NCI-H2107 treated with DMSO at 0.1 percent for 48 hours (cell line): ENCODE measurements around the gene SCYGR8.
"Not testable (repeated sequence)": the region's sequence is repeated elsewhere in the genome, so short reads cannot be mapped to it uniquely, and the experiment has no call there.

Source experiments
- DNase-seq: peaks from one replicate; lab custom pipeline; 2025; ENCODE audit not compliant: unreplicated experiment; lab: John Stamatoyannopoulos, UW

The SCYGR8 gene

GRCh38 chr2:227745594-227745993 is at the start of gene SCYGR8:
SCYGR8 (plus strand) TSS chr2:227745894; CDS start chr2:227745894, 0 bp downstream.
- no peak for DNase-seq

DNA sequence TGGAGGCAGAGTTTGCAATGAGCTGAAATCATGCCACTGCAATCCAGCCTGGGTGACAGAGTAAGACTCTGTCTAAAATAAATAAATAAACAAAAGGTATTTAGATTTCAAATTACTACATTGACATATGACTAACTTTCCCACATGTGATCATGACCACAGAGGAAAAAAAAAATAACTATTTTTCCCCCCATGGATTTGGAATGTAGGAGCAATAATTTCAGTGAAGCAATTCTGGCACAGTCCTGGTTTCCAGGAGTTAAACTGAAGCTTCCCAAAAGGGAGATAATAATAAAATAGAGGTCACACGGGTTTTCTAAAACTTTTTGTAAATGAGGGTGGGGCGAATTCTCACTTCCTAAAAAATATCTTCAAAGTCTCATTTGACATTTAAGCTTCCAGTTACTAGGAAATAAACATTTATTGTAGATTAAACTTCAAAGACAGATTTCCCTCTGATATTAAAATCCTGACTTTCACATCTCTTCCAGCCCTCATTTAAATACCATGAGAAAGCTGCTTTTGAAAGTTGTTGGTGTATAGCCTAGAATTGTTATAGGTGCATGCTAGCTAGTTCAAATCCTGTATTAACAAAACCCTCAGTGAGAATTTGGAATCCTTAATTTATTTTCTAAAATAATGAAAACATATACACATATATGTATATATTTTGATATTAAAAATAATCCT is 48.6 kb upstream of the SCYGR8 start:
- no peak for DNase-seq

- no peak for DNase-seq
Observed at GRCh38 chr2:227701556-227701955, 44.1 kb upstream of the SCYGR8 start.

- no peak for DNase-seq
Observed at GRCh38 chr2:227703280-227703732, 42.4 kb upstream of the SCYGR8 start.

DNA sequence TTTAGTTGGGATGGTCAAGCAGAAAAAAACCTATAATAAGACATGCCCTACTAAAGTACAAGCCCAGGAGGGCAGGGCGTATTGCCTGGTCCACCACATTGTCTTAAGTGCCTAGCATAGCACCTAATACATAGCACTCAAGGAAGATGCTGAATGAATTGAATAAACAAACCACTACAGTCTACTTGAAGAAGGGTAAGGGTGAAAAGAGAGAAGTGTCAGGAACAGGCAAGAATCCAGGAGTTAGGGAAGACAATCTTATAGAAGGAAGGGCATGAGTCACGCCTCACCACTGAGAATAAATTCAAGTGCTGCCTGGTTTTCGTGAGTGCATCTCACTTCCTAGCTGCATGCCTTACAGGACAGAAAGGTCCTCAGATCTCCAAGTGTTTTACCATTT is 41.7 kb upstream of the SCYGR8 start:
- no peak for DNase-seq

GRCh38 chr2:227706859-227707258 is 38.8 kb upstream of the SCYGR8 start:
- no peak for DNase-seq

- no peak for DNase-seq
Observed at GRCh38 chr2:227707390-227707789, 38.3 kb upstream of the SCYGR8 start.

DNA sequence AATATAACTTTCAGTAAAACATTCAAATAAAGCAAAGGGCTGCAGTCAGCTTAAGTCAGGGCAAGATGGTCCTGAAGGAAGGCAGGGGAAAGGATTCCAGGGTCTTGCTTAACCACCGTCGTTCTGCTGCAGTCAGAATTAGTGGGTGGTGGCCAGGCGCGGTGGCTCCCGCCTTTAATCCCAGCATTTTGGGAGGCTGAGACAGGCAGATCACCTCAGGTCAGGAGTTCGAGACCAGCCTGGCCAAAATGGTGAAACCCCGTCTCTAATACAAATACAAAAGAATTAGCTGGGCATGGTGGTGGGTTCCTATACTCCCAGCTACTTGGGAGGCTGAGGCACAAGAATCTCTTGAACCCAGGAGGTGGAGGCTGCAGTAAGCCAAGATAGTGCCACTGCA is 34.7 kb upstream of the SCYGR8 start:
- DNase-seq: no peak

DNA sequence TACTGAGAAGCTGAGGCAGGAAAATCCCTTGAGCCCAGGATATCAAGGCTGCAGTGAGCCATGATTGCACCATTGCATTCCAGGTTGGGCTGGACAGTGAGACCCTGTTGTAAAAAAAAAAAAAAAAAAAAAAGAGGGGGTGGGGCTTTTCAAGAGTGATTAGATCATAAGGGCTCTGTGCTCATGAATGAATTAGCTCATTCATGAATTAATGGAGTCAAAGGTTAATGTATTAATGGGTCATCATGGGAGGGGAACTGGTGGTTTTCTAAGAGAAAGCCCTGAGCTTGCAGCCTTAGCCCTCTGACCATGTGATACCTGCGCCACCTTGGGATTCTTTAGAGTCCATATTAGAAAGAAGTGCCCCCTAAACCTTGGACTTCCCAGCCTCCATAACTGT is 32.4 kb upstream of the SCYGR8 start:
- DNase-seq: no peak

- DNase-seq: no peak
Observed at GRCh38 chr2:227716501-227716900, 29.2 kb upstream of the SCYGR8 start.

GRCh38 chr2:227717687-227718567 is 27.8 kb upstream of the SCYGR8 start, which contains the start of gene SLC19A3:
SLC19A3 (minus strand) TSS chr2:227718028; CDS start chr2:227702318, 15,710 bp downstream.
- DNase-seq: no peak

GRCh38 chr2:227719641-227720040 is 26.1 kb upstream of the SCYGR8 start:
- no peak for DNase-seq

GRCh38 chr2:227720680-227721079 is 25.0 kb upstream of the SCYGR8 start:
- no peak for DNase-seq

GRCh38 chr2:227722821-227723220 is 22.9 kb upstream of the SCYGR8 start:
- DNase-seq: not testable (repeated sequence)

DNA sequence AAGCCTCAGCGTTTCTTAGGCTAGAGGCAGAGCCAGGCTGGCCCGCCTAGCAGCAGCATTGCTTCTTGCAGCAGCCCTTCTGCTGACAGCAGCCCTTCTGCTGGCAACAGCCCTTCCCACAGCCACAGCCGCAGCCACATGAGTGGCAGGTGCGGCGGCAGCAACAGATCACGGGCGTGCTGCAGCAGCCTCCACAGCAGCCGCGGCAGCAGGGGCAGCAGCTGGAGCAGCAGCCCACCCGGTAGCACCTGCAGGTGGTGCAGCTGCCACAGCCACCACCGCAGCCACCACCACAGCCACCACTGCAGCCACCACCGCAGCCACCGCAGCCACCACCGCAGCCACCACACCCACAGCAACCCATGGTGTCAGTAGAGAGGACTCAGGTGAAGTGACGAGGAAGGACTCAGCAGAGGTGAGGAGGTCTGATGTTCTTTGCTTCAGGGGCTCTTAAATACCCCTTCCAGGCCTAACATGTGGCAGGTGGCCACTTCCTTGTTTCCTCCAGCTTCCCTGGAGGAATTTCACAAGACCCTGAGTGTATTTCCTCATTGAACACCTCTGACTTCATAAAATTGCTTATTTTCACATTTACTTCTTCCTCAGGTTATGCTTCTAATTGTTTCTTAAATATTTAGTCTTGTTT is 21.2 kb upstream of the SCYGR8 start, which contains the start of gene SCYGR6:
Gene SCYGR6 (minus strand): TSS at position 364 of the 646 bp plus-strand sequence. CDS start 0 bp downstream, at position 364.
- no peak for DNase-seq

GRCh38 chr2:227728035-227728434 is 17.7 kb upstream of the SCYGR8 start, which contains the start of gene SCYGR7:
SCYGR7 (plus strand) TSS chr2:227728335; CDS start chr2:227728335, 0 bp downstream.
- no peak for DNase-seq

GRCh38 chr2:227739351-227739750 is 6.3 kb upstream of the SCYGR8 start:
- no peak for DNase-seq

DNA sequence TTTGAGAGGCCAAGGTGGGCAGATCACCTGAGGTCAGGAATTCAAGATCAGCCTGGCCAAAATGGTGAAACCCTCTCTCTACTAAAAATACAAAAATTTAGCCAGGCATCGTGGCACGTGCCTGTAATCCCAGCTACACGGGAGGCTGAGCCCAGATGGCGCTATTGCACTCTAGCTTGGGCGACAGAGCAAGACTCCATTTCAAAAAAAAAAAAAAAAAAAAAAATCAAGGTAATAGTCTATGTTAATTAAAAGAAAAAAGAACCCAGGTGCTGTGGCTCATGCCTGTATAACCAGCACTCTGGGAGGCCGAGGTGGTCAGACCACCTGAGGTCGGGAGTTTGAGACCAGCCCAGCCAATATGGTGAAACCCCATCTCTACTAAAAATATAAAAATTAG is 5.0 kb upstream of the SCYGR8 start:
- not testable (repeated sequence) for DNase-seq

DNA sequence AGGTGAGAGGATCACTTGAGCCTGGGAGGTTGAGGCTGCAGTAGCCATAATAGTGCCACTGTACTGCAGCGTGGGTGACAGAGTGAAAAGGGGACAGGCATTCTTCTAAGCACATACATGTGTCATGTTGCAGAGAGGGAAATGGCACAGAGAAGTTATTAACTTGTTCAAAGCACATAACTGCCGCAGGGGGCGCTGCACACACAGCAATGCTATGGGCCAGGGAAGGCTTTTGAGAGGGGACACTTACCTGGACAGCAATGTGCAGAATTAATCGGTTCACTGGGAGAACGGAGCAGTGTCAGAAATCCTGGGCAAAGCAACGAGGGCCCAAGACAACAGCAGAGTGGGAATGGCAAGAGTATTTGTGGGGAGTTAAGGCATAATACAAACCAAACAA is 2.4 kb downstream of the SCYGR8 start:
- no peak for DNase-seq

DNA sequence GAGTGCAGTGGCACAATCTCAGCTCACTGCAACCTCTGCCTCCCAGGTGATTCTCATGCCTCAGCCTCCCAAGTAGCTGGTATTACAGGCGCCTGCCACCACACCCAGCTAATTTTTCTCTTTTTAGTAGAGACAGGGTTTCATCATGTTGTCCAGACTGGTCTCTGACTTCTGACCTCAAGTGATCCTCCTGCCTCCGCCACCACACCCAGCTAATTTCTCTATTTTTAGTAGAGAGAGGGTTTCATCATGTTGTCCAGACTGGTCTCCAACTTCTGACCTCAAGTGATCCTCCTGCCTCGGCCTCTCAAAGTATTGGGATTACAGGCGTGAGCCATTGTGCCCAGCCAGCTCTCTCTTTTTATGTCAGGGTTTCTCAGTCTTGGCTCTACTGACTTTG is 10.6 kb downstream of the SCYGR8 start:
- DNase-seq: not testable (repeated sequence)

- DNase-seq: no peak
Observed at GRCh38 chr2:227759411-227760118, 13.9 kb downstream of the SCYGR8 start.
